ENCODE measurements around the gene SP1. TPM values are rescaled to one million over a fixed set of nuclear protein-coding genes. Genes with fewer than 3 reads are reported as not detected.
"Not testable (repeated sequence)": the region's sequence is repeated elsewhere in the genome, so short reads cannot be mapped to it uniquely, and the experiment has no call there.

SP1 gene
- total RNA-seq, 1 donor from 2014 or later, result 30.1 TPM

DNA sequence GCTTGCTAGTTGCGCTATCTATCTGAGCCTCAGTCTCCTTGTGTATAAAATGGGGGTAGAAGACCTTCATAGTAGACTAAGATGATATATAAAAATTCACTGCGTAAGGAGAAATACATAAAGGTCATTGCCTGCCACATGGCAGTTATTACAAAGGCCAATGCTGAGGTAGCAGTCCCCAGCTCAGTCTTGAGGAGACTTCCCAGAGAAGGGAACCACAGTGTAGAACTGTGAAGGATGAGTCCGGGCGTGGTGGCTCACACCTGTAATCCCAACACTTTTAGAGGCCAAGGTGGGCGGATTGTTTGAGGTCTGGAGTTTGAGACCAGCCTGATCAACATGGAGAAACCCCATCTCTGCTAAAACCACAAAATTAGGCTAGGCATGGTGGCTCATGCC, 26.7 kb upstream of the SP1 start:
- no peak for ATAC-seq
- intact Hi-C loops (cut with micrococcal nuclease), result no loop called here
- no peak for DNase-seq

- intact Hi-C loops (cut with micrococcal nuclease), result no loop called here
- DNase-seq, result no peak
- ATAC-seq, result no peak
Measured at GRCh38 chr12:53355121-53355520, 24.9 kb upstream of the SP1 start.

DNA sequence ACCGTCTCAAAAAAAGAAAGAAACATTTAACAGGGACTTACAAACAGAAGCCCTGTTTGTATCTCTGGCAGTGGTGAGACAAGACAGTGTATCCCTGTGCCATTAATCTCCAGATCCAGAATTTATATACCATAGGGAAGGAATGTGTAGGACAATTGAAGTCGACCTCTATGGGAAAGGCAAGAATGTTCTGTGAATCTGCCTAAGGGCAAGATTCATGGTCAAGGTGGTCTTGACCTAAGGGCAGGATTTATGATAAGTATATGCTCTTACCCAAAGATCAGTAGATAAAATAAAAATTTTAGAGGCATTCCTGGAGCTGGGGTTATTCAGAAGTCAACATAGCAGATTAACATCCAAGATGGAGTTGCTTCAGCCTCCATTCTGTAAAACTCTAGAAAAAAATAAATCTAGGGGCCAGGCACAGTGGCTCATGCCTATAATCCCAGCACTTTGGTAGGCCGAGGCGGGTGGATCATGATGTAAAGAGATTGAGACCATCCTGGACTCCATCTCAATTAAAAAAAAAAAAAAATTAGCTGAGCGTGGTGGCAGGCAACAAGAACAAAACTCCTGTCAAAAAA, 21.0 kb upstream of the SP1 start:
- DNase-seq, result no peak
- no peak for ATAC-seq
- intact Hi-C loops (cut with micrococcal nuclease), result no loop called here

- DNase-seq; ATAC-seq; intact Hi-C loops (cut with micrococcal nuclease): not testable (repeated sequence)
Measured at GRCh38 chr12:53361638-53362037, 18.3 kb upstream of the SP1 start.

DNA sequence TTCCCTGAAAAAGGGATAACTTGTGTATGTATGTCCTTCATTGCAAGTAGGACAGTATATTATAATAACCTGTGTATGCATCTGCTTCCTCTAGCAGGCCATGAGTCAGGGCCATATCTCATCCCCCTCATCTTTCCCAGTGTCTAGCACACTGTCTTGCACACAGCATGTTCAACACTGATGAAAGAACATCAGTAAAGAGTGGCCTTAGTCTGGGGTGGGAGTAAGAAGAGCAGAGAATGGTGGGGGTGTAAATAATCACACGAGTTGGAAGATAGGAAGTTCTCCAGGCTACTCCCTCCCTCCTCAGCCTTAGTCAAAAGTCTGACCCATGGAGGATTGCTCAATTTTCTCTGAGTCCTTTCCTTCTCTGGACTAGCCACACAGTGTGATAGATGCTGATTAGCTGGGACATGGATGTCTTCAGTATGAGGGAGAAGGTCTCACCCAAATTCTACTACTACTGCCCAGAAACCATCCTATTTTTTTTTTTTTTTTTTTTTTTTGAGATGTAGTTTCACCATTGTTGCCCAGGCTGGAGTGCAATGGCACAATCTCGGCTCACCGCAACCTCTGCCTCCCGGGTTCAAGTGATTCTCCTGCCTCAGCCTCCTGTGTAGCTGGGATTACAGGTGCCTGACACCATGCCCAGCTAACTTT, 14.6 kb upstream of the SP1 start:
- DNase-seq, result no peak
- intact Hi-C loops (cut with micrococcal nuclease), result no loop called here
- peak; percentile 67 for ATAC-seq

DNA sequence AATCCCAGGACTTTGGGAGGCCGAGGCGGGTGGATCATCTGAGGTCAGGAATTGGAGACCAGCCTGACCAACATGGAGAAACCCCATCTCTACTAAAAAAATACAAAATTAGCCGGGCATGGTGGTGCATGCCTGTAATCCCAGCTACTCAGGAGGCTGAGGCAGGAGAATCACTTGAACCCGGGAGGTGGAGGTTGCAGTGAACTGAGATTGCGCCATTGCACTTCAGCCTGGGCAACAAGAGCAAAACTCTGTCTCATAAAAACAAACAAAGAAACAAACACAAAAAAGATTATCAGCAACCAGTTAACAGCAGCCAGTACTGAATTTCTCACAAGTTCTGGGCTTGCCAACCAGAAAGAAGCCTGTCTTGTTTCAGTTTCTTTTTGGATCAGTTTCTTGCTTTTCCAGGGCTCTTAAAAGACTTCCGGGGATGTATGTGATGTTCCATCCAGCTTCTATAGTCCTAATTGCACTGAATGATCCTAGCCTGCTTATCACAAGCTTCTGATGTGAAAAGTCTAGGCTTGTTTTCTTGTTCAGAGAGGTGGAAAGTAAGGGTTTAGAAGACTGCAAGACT, 6.3 kb upstream of the SP1 start:
- intact Hi-C loops (cut with micrococcal nuclease); ATAC-seq; DNase-seq: not testable (repeated sequence)

DNA sequence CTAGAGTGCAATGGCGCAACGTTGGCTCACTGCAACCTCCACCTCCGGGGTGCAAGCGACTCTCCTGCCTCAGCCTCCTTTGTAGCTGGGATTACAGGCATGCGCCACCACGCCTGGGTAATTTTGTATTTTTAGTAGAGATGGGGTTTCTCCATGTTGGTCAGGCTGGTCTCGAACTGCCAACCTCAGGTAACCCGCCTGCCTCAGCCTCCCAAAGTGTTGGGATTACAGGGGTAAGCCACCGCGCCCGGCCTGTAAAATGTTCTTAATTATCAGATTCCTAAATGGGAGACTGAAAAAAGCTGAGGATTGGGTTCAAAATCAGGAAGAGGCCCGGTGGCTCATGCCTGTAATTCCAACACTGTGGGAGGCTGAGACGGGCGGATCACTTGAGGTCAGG, 5.7 kb upstream of the SP1 start:
- intact Hi-C loops (cut with micrococcal nuclease); ATAC-seq; DNase-seq: not testable (repeated sequence)

DNA sequence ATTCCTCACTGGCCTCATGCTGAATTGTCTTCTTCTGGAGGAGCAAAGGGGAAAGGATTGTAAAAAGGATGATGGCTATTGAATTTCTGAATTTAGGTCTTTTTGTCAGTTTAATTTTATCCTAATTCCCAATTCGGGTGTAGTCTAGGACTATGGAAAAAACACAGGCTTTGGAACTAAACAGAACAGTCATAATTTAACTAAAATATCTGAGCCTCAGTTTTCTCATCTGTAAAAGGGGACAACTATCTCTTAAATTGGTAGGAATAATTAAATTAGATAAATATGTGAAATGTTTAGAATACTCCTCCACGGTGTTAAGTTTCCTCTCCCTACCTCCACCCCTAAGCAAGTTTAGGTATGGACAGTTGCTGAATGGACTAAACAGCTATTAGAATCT, 3.2 kb upstream of the SP1 start:
- intact Hi-C loops (cut with micrococcal nuclease), result no loop called here
- DNase-seq, result no peak
- ATAC-seq, result no peak

DNA sequence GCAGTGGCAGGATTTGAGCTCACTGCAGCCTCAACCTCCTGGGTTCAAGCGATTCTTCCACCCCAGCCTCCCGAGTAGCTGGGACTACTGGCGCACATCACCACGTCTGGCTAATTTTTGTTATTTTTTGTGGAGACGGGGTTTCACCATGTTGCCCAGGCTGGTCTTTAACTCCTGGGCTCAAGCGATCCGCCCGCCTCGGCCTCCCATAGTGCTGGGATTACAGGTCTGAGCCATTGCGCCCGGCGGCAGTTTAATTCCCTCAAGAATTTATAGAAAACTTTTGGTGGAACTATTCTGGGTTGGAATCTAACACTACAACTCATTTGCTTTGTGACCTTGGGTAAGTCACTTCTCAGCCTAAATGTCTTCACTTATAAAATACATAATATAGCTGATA, 1.8 kb upstream of the SP1 start:
- intact Hi-C loops (cut with micrococcal nuclease), result no loop called here
- ATAC-seq, result no peak

DNA sequence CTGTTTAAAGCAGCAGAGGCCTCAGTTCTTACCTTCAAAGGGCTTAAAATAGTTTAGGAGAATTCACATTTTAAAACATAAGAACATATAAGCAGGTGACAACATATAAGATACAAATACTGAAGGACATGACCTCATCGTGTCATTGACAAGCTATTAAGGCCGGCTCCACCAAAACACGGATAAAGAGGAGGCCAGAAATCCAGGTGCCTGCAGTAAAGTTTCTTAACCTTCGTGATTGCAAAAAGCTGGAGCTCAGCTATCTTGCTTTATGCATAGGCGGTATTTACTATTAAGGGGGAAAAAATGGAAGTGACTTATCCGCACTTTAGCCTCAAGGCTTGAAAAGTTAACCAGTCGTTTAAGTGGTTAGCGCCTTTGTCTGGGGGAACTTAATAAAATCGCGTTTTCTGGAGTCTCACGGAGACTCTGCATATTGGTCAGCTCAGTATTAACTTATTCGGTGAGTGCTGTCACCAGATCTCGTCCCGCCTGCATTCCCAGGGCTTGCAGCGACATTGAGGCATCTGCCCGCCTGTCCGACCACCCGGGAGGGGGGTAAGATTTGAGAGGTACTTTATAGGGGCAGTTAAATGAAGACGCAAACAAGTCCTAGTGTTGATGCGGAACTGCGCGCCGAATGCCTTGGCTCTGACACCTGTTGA, 1.1 kb upstream of the SP1 start:
- intact Hi-C loops (cut with micrococcal nuclease), result no loop called here
- no peak for DNase-seq
- ATAC-seq, result no peak

More for the DNA sequence above, 1.8 kb upstream of the SP1 start:
- DNase-seq, result no peak

- intact Hi-C loops (cut with micrococcal nuclease), result no loop called here
- DNase-seq (peak; percentile 96), ATAC-seq (peak; percentile 83)
Measured at GRCh38 chr12:53379389-53380103, 430 bp upstream of the SP1 start.

DNA sequence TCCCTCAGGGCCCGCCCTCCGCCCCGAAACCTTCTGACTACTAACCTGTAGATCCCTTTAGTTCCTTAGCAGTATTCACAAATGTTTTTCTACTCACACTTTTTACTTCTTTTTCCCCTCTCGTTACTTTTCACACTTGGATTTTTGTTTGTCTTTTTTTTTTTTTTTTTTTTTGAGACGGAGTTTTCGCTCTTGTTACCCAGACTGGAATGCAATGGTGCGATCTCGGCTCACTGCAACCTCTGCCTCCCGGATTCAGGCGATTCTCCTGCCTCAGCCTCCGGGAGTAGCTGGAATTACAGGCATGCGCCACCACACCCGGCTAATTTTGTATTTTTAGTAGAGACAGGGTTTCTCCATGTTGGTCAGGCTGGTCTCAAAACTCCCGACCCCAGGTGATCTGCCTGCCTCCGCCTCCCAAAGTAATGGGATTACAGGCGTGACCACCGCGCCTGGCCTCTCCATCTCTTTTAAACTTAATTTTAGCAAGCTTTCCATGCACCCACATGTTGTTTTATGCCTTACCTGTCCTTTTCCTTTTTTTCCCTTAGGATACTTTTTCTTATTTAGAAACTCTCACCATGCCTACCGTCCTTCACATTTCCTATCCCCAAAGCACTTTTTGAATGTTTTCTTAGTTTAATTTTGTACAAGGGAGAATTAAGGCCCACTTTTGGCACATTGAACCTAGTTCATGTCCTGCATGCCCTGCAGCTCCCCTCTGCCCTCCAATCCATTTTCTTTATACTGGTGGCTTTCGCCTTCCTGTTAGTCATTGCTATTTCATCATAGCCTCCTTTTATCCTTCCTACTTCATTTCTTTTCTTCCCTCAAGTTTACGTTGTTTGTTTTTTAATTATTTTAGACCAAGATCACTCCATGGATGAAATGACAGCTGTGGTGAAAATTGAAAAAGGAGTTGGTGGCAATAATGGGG, 1.1 kb downstream of the SP1 start:
- intact Hi-C loops (cut with micrococcal nuclease), result no loop called here
- no peak for DNase-seq
- ATAC-seq, result no peak

- intact Hi-C loops (cut with micrococcal nuclease), result no loop called here
- ATAC-seq (no peak), DNase-seq (peak; percentile 46)
Measured at GRCh38 chr12:53381731-53382630, 2.0 kb downstream of the SP1 start.

DNA sequence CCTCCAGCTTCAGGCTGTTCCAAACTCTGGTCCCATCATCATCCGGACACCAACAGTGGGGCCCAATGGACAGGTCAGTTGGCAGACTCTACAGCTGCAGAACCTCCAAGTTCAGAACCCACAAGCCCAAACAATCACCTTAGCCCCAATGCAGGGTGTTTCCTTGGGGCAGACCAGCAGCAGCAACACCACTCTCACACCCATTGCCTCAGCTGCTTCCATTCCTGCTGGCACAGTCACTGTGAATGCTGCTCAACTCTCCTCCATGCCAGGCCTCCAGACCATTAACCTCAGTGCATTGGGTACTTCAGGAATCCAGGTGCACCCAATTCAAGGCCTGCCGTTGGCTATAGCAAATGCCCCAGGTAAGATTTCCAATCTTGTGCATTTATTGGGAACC, 3.3 kb downstream of the SP1 start:
- intact Hi-C loops (cut with micrococcal nuclease), result no loop called here
- no peak for ATAC-seq
- DNase-seq, result no peak

DNA sequence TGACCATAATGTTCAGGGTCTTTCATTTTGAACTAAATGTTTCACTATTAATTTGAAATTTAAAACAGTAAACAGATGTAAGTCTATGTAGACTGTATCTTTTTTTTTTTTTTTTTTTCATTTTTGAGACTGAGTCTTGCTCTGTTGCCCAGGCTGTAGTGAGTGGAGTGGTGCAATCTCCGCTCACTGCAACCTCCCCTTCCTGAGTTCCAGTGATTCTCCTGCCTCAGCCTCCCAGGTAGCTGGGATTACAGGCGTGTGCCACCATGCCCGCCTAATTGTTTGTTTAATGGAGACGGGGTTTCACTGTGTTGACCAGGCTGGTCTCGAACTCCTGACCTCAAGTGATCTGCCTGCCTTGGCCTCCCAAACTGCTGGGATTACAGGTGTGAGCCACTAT, 6.4 kb downstream of the SP1 start:
- intact Hi-C loops (cut with micrococcal nuclease); DNase-seq; ATAC-seq: not testable (repeated sequence)

GRCh38 chr12:53388932-53389331, 9.0 kb downstream of the SP1 start:
- intact Hi-C loops (cut with micrococcal nuclease), result no loop called here
- DNase-seq (no peak), ATAC-seq (no peak)

- intact Hi-C loops (cut with micrococcal nuclease), result no loop called here
- DNase-seq (no peak), ATAC-seq (no peak)
Measured at GRCh38 chr12:53389702-53390101, 9.7 kb downstream of the SP1 start.

GRCh38 chr12:53391724-53392123, 11.7 kb downstream of the SP1 start:
- DNase-seq, result no peak
- intact Hi-C loops (cut with micrococcal nuclease), result no loop called here
- ATAC-seq, result no peak
